IgD-negative memory B cell (primary cell): Measurements from ENCODE around the gene SH2D3C. TPM values are rescaled to one million over a fixed set of nuclear protein-coding genes. Genes with fewer than 3 reads are reported as not detected.
A peak's percentile ranks its signal among the peaks of the same experiment; 100 is the strongest.

Experiments
- H3K27ac Mint-ChIP-seq, 3 donors: one replicate each; pipeline ENCODE4 v1.8.0; 2020 to 2022; ENCODE audit warnings: mild to moderate bottlenecking in 3 of 3, mixed read lengths in 3 of 3, moderate library complexity in 1 of 3
- H3K27me3 Mint-ChIP-seq: one replicate; pipeline ENCODE4 v1.8.0; 2021; ENCODE audit warnings: mixed read lengths
- H3K36me3 Mint-ChIP-seq: one replicate; pipeline ENCODE4 v1.8.0; 2020; ENCODE audit warnings: mild to moderate bottlenecking, mixed read lengths
- H3K4me1 Mint-ChIP-seq, 3 donors: one replicate each; pipeline ENCODE4 v1.8.0; 2020 to 2022; ENCODE audit warnings: mixed read lengths in 3 of 3, mild to moderate bottlenecking in 1 of 3
- H3K4me3 Mint-ChIP-seq, 4 donors: one replicate each; pipeline ENCODE4 v1.8.0; 2020 to 2022; ENCODE audit warnings: mild to moderate bottlenecking in 4 of 4, mixed read lengths in 4 of 4, moderate library complexity in 3 of 4
- H3K9me3 Mint-ChIP-seq, 3 donors: one replicate each; pipeline ENCODE4 v1.8.0; 2020 to 2021; ENCODE audit warnings: mixed read lengths in 3 of 3, mild to moderate bottlenecking in 1 of 3
- polyA plus RNA-seq: library from polyadenylated mRNA; unstranded; fragments of 300-500 nt; fragmentation: Illumina TruSeq; gene quantifications from one replicate; pipeline ENCODE4 v1.2.3, GENCODE V29; 2021

SH2D3C gene
- polyA plus RNA-seq, 1 donor from 2014 or later, result 76.1 TPM

- Mint-ChIP-seq H3K27me3 (peaks cover 3% of the 10 kb centered on the region), H3K9me3 (no peaks in the 10 kb centered on the region), H3K4me3 (peak within 1 kb of the TSS in 2 of 4 donors; percentile 10 to 72), H3K27ac (peak within 1 kb of the TSS in 1 of 3 donors; percentile 59), H3K4me1 (peaks cover 0 to 9% (median 0%) of the 10 kb centered on the region in 3 donors), H3K36me3 (peaks cover 4% of the 10 kb centered on the region)
Observed at GRCh38 chr9:127706836-127707241, 71.6 kb downstream of the SH2D3C start, which contains the start of gene CFAP157. CFAP157 (plus strand) TSS chr9:127706988; CDS start chr9:127707032, 44 bp downstream.

- Mint-ChIP-seq H3K4me3 (no peak overlapping the region), H3K4me1 (peaks cover 0 to 6% (median 0%) of the 10 kb centered on the region in 3 donors), H3K27ac (no peak overlapping the region), H3K27me3 (peaks cover 3% of the 10 kb centered on the region), H3K36me3 (peaks cover 4% of the 10 kb centered on the region), H3K9me3 (no peaks in the 10 kb centered on the region)
Observed at GRCh38 chr9:127705577-127706379, 72.7 kb downstream of the SH2D3C start.

DNA sequence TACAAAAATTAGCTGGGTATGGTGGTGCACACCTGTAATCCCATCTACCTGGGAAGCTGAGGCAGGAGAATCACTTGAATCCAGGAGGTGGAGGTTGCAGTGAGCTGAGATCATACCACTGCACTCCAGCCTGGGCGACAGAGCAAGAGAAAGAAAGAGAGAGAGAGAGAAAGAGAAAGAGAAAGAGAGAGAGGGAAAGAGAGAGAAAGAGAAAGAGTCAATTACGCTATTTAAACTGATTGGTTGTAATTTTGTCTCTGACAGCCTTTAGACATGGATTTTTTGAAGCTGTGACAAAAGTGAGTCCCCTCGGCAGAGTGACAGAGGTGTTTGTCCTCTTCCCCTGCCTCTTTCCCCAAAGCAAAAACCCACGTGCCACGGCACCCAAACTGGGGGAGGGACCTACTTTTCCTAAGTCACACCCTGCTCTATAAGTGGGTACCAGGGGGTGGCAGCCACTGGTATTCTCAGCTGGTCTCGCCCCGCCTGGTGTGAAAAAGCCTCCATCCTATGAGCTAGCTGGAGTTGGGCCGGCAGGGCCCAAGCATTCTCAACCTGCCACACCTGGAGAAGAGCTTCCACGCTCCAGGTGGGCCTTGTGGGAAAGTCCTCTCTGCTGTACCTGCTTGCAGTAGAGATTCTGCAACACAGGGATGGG is 75.0 kb downstream of the SH2D3C start:
- Mint-ChIP-seq H3K27ac (no peak overlapping the region), H3K9me3 (no peaks in the 10 kb centered on the region), H3K27me3 (no peaks in the 10 kb centered on the region), H3K4me1 (peaks cover 7 to 10% (median 8%) of the 10 kb centered on the region in 3 donors), H3K36me3 (no peaks in the 10 kb centered on the region), H3K4me3 (no peak overlapping the region)

DNA sequence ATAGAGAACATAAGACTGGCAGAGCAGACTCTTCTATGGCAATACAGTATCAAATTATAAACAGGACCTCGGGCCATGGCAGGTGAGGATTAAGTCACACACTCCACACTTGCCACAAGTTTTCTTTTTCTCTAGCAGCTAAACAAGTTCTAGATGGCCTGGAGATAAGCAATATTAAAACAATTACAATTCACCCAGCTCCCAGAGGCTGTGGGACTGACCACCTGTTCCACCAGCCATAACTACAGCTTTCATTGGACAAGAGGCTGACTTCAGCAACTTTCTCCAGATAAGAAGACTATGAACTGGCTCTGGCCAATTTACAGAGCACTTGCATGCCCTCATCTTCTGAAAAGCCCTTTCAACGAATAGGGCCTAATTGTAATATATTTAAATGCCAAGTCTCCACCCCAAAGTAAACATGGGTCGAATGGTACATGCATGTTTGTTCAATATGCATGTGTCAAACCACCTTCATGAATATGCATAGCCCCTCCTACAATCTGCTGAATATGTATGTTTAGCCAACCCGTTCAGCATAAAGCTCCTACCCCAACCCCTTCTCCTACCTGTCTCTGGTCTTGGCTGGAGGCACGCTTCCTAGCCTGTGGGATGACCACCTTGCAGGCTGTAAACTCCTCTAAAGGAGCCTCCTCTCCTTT is 77.7 kb downstream of the SH2D3C start:
- H3K9me3 Mint-ChIP-seq, result no peaks in the 10 kb centered on the region
- H3K4me1 Mint-ChIP-seq, result peaks cover 5 to 8% (median 7%) of the 10 kb centered on the region in 3 donors
- H3K36me3 Mint-ChIP-seq, result no peaks in the 10 kb centered on the region
- H3K27ac Mint-ChIP-seq, result no peak overlapping the region
- H3K27me3 Mint-ChIP-seq, result no peaks in the 10 kb centered on the region
- peak overlapping the region in 1 of 4 donors; percentile 36 for H3K4me3 Mint-ChIP-seq

DNA sequence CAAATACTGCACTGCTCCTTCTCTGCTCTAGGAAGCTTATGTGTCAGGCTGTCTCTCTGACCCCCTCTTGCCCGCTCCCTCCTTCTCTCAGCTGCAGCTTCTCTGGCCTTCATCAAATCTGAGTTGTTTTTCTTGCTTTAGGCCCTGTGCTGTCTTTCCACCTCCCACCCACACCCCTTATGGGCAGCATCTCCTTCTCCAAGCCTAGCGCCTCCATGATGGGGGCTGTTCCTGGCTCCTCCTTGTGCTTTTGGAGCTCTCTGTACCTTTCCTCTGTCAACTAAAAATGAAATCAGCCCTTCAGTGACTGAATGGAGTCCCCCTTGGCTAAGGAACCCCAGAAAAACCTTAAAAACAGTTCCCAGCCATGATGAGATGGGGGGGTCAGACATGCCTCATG is 78.3 kb downstream of the SH2D3C start:
- Mint-ChIP-seq H3K4me1 (peaks cover 5 to 8% (median 7%) of the 10 kb centered on the region in 3 donors), H3K27me3 (no peaks in the 10 kb centered on the region), H3K27ac (no peak overlapping the region), H3K4me3 (peak overlapping the region in 2 of 4 donors; percentile 36 to 90), H3K36me3 (no peaks in the 10 kb centered on the region), H3K9me3 (no peaks in the 10 kb centered on the region)

DNA sequence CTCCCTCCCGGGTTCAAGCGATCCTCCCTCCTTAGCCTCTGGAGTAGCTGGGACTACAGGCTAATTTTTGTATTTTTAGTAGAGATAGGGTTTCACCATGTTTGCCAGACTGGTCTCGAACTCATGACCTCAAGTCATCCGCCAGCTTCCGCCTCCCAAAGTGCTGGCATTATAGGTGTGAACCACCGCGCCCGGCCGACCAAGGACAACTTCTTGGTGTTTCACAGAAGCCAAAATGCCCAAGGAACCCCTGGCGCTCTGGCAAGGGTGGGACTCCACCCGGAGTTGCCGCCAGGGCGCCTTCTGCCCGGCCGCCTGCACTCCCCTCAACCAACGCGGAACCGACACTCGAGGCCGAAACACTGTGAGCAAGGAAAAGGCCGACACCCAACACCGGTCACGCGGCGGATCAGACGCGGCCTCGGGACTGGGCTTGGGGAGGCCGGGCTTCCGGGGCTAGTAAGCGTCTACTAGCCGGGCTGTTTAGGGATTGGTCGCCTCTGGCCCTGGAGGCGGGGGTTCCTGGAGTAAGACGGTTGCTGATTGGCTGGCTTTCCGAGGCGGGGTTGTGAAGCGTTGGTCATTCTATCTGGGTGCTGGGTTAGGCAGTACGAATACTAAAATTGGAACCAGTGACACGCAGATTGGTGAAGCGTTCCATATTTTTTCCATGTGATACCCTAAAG is 79.3 kb downstream of the SH2D3C start:
- Mint-ChIP-seq H3K27ac (peak overlapping the region; percentile 37 to 59 (median 59)), H3K9me3 (no peaks in the 10 kb centered on the region), H3K27me3 (no peaks in the 10 kb centered on the region), H3K4me3 (peak overlapping the region; percentile 77 to 97 (median 85)), H3K36me3 (no peaks in the 10 kb centered on the region), H3K4me1 (peaks cover 5 to 8% (median 7%) of the 10 kb centered on the region in 3 donors)

DNA sequence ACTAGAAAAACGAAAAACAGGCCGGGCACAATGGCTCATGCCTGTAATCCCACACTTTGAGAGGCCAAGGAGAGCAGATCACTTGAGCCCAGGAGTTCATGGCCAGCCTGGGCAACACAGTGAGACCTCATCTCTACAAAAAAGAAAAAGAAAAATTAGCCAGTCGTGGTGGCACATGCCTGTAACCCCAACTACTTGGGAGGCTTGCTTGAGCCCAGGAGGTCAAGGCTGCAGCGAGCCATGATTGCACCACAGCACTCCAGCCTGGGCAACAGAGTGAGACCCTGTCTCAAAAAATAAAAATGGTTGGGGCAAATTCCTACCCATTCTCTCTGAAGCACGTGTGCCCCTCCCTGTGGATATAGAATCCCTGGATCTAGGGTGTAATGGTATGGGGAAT is 80.1 kb downstream of the SH2D3C start:
- no peak overlapping the region for H3K27ac Mint-ChIP-seq

DNA sequence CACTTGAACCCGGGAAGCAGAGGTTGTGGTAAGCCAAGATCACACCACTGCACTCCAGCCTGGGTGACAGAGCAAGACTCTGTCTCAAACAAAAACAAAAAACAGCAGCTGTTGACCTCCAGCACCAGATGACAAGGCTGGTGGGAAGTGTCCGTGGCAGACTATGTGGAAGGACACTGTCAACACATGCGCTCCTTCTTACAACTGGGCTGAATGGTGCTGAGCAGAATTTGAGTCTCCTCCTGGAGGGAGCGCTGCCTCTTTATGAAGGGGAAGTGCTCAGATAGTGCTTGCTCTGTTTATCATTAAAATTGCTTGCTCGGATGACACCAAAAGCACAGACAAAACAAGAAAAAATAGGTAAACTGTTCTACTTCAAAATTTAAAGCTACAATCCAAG is 80.9 kb downstream of the SH2D3C start:
- Mint-ChIP-seq H3K4me1 (peaks cover 5 to 8% (median 7%) of the 10 kb centered on the region in 3 donors), H3K4me3 (peak overlapping the region in 2 of 4 donors; percentile 18 to 24)

More for the DNA sequence above, 80.1 kb downstream of the SH2D3C start:
- Mint-ChIP-seq H3K27me3 (no peaks in the 10 kb centered on the region), H3K9me3 (no peaks in the 10 kb centered on the region), H3K4me1 (peaks cover 5 to 8% (median 7%) of the 10 kb centered on the region in 3 donors), H3K4me3 (no peak overlapping the region), H3K36me3 (no peaks in the 10 kb centered on the region)

GRCh38 chr9:127694890-127695720 is 83.4 kb downstream of the SH2D3C start:
- Mint-ChIP-seq H3K36me3 (no peaks in the 10 kb centered on the region), H3K4me1 (peaks cover 5 to 8% (median 7%) of the 10 kb centered on the region in 3 donors), H3K4me3 (no peak overlapping the region), H3K27ac (no peak overlapping the region), H3K9me3 (no peaks in the 10 kb centered on the region), H3K27me3 (no peaks in the 10 kb centered on the region)

More for the DNA sequence above, 80.9 kb downstream of the SH2D3C start:
- no peaks in the 10 kb centered on the region for H3K9me3 Mint-ChIP-seq
- no peaks in the 10 kb centered on the region for H3K36me3 Mint-ChIP-seq
- no peaks in the 10 kb centered on the region for H3K27me3 Mint-ChIP-seq
- H3K27ac Mint-ChIP-seq, result peak overlapping the region in 1 of 3 donors; percentile 3

GRCh38 chr9:127693697-127694096 is 84.8 kb downstream of the SH2D3C start:
- H3K27me3 Mint-ChIP-seq, result no peaks in the 10 kb centered on the region
- no peak overlapping the region for H3K4me3 Mint-ChIP-seq
- H3K4me1 Mint-ChIP-seq, result no peaks in the 10 kb centered on the region
- H3K9me3 Mint-ChIP-seq, result no peaks in the 10 kb centered on the region
- H3K36me3 Mint-ChIP-seq, result no peaks in the 10 kb centered on the region
- H3K27ac Mint-ChIP-seq, result no peak overlapping the region

DNA sequence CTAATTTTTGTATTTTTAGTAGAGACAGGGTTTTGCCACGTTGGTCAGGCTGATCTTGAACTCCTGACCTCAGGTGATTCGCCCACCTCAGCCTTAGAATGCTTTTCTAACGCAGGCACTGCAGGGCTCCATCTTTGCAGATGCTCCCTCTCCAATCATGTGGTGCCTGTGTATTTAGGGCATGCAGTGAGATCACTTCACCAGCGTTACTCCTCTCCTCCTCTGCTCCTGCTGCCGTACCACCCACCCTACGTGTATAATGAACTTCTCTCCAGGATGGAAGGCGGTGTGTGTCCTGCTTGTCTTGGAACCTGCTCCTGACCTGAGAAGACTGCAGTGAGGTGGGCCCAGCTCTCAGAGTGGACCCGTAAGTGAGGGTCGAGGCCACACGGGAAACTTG is 85.3 kb downstream of the SH2D3C start:
- Mint-ChIP-seq H3K36me3 (no peaks in the 10 kb centered on the region), H3K27ac (no peak overlapping the region), H3K4me3 (no peak overlapping the region), H3K9me3 (no peaks in the 10 kb centered on the region), H3K4me1 (no peaks in the 10 kb centered on the region), H3K27me3 (no peaks in the 10 kb centered on the region)

GRCh38 chr9:127692071-127692470 is 86.4 kb downstream of the SH2D3C start:
- H3K9me3 Mint-ChIP-seq, result no peaks in the 10 kb centered on the region
- H3K27ac Mint-ChIP-seq, result peak overlapping the region in 1 of 3 donors; percentile 24
- H3K36me3 Mint-ChIP-seq, result no peaks in the 10 kb centered on the region
- no peaks in the 10 kb centered on the region for H3K4me1 Mint-ChIP-seq
- no peaks in the 10 kb centered on the region for H3K27me3 Mint-ChIP-seq
- no peak overlapping the region for H3K4me3 Mint-ChIP-seq

DNA sequence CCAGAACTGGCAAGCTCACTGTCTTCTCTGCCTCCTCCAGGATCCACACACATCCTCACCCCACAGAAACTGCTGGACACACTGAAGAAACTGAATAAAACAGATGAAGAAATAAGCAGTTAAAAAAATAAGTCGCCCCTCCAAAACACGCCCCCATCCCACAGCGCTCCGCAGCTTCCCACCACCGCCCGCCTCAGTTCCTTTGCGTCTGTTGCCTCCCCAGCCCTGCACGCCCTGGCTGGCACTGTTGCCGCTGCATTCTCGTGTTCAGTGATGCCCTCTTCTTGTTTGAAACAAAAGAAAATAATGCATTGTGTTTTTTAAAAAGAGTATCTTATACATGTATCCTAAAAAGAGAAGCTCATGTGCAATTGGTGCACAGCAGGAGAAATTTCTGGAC is 87.7 kb downstream of the SH2D3C start:
- Mint-ChIP-seq H3K27me3 (no peaks in the 10 kb centered on the region), H3K36me3 (peaks cover 2% of the 10 kb centered on the region), H3K27ac (peak overlapping the region in 1 of 3 donors; percentile 71), H3K4me1 (no peaks in the 10 kb centered on the region), H3K4me3 (no peak overlapping the region), H3K9me3 (no peaks in the 10 kb centered on the region)
